Choroid plexus epithelial cell (primary cell): Measurements from ENCODE around the gene MRPL22.

Source experiments
- DNase-seq: peaks from one replicate; pipeline ENCODE4 v3.0.0-alpha.2; 2010; ENCODE audit warnings: low read depth
- H3K4me3 ChIP-seq: 2 replicates; pipeline ENCODE4 v1.5.1; 2011; ENCODE audit warnings: low read depth, mild to moderate bottlenecking, control low read depth, low read length, moderate library complexity
- TF ChIP-seq, protein P1 (sequence below): conservative IDR thresholded peaks from 2 replicates; pipeline ENCODE4 v1.5.1; 2011; ENCODE audit warnings: low read depth, mild to moderate bottlenecking, control low read depth, inconsistent platforms, low read length, moderate library complexity

Gene MRPL22

DNA sequence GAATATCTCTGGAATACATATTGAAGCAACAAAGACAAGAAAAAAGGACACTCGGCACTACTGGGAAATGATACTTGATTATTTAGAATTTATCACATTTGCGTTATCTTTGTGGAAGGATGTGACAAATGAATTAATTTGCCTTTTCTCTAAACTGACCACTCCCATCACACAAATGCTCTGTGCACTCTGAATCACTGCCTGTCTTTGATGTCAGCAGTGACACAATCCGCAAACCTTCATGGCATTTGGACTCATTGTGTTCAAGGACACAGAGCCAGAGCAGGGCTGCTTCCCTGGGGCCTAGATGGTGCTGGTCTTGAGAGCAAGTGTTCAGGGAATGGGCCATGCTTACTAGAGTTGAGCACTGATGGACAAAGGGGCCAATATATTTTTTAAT, 67.8 kb downstream of the MRPL22 start:
- DNase-seq, result no peak
- TF ChIP-seq, protein P1, sequence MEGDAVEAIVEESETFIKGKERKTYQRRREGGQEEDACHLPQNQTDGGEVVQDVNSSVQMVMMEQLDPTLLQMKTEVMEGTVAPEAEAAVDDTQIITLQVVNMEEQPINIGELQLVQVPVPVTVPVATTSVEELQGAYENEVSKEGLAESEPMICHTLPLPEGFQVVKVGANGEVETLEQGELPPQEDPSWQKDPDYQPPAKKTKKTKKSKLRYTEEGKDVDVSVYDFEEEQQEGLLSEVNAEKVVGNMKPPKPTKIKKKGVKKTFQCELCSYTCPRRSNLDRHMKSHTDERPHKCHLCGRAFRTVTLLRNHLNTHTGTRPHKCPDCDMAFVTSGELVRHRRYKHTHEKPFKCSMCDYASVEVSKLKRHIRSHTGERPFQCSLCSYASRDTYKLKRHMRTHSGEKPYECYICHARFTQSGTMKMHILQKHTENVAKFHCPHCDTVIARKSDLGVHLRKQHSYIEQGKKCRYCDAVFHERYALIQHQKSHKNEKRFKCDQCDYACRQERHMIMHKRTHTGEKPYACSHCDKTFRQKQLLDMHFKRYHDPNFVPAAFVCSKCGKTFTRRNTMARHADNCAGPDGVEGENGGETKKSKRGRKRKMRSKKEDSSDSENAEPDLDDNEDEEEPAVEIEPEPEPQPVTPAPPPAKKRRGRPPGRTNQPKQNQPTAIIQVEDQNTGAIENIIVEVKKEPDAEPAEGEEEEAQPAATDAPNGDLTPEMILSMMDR, result no peak
- H3K4me3 ChIP-seq, result no peak overlapping the region

DNA sequence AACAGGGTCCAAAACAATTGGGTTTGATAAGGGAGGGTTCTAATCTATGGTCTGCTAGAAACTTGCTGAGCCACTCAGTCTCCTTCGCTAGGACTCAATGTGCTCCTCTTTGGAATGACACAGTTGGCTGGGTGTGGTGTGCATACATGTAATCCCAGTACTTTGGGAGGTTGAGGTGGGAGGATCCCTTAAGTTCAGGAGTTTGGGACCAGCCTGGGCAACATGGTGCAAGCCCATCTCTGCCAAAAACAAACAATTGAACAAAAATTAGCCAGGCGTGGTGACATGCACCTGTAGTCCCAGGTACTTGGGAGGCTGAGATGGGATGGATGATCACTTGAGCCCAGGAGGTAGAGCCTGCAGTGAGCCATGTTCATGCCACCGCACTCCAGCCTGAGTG, 70.0 kb downstream of the MRPL22 start:
- H3K4me3 ChIP-seq, result no peak overlapping the region
- no peak for DNase-seq
- TF ChIP-seq, protein P1, result no peak

DNA sequence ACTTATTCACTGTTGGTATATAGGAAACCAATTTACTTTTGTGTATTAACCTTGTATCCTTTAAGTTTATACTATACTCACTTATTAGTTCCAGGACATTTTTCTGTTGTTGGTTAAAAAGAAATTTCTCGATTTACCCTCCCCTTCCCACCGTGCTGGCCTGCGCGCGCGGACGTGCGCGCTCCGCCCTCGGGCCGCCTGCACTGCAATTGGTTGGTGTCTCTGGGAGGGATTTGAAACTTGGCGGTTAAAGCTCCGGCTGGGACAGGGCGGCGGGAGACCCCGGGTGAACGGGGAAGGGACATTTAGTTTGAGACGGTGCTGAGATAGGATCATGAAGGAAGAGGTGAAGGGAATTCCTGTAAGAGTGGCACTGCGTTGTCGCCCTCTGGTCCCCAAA, 72.7 kb downstream of the MRPL22 start, which contains the start of gene KIF4B:
Gene KIF4B (plus strand): TSS at position 230 of the 400 bp plus-strand sequence. CDS start 105 bp downstream, at position 335.
- TF ChIP-seq, protein P1, result no peak
- H3K4me3 ChIP-seq, result peak within 1 kb of the TSS; percentile 29
- DNase-seq, result no peak

DNA sequence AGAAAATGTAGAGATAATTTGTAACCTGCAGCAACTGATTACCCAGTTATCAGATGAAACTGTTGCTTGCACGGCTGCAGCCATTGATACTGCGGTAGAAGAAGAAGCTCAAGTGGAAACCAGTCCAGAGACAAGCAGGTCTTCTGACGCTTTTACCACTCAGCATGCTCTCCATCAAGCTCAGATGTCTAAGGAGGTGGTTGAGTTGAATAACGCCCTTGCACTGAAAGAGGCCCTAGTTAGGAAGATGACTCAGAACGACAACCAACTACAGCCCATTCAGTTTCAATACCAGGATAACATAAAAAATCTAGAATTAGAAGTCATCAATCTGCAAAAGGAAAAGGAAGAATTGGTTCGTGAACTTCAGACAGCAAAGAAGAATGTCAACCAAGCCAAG, 74.4 kb downstream of the MRPL22 start:
- H3K4me3 ChIP-seq, result no peak overlapping the region
- TF ChIP-seq, protein P1, result no peak
- no peak for DNase-seq

DNA sequence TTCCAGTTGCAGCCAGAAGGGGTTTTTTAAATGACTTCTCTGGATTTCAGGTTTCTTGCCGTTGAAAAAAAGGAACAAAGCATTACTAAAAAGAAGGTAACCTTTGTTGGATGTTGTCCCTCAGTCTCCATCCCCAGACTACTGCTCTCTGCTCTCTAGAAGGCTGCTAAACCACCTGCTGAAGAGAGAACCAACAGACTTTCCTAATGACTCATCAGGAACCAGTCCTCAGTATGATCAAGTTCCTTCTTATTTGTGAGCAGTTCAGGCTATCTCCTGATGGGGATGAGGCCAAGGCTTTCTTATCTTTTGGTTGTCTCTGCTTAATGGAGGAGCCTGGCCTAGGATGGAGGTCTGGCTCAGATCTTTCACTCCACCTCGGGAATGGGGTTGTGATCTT, 76.7 kb downstream of the MRPL22 start:
- TF ChIP-seq, protein P1, result no peak
- DNase-seq, result no peak
- H3K4me3 ChIP-seq, result no peak overlapping the region
